Mucosa of gallbladder (tissue), 1 donor: ENCODE results near the gene PRKCB. TPM values are rescaled to one million over a fixed set of nuclear protein-coding genes. Genes with fewer than 3 reads are reported as not detected.

ENCODE experiments used
- DNase-seq: peaks from one replicate; pipeline ENCODE4 v3.0.0-alpha.2; 2020; ENCODE audit warnings: low spot score
- total RNA-seq: library from RNA; stranded (reverse); gene quantifications from one replicate; pipeline ENCODE4 v1.2.1, GENCODE V29; 2021
- donor health status: DM: no; HTN: no; CAD: no.

The PRKCB gene
- total RNA-seq, 1 donor from 2014 or later: 9.6 TPM

GRCh38 chr16:23866621-23867020, 30.8 kb downstream of the PRKCB start:
- DNase-seq: no peak

DNA sequence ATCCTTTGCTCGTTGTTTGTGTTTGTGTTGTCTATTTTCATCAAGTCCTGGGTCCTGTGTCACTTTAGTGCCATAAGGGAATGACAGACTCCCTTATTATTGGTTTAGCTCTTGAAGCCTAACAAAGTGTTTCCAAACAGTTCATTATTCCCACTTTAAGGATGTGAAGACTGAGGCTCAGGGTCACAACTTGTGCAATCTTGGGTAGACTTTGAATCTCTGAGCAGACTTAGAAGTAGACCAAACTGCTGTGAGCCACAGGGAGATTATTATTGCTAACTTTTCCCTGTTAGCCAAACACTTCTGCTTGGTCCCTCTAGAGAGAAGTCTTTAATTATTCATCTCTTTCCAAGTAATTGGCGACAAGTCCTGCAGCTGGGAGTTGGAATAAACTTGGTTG, 31.8 kb downstream of the PRKCB start:
- no peak for DNase-seq

GRCh38 chr16:23868136-23868535, 32.4 kb downstream of the PRKCB start:
- DNase-seq: no peak

- no peak for DNase-seq
These were observed 33.3 kb downstream of the PRKCB start for GRCh38 chr16:23869052-23869451.

- no peak for DNase-seq
These were observed 36.1 kb downstream of the PRKCB start for GRCh38 chr16:23871924-23872323.

- no peak for DNase-seq
These were observed 39.0 kb downstream of the PRKCB start for GRCh38 chr16:23874613-23875294.

DNA sequence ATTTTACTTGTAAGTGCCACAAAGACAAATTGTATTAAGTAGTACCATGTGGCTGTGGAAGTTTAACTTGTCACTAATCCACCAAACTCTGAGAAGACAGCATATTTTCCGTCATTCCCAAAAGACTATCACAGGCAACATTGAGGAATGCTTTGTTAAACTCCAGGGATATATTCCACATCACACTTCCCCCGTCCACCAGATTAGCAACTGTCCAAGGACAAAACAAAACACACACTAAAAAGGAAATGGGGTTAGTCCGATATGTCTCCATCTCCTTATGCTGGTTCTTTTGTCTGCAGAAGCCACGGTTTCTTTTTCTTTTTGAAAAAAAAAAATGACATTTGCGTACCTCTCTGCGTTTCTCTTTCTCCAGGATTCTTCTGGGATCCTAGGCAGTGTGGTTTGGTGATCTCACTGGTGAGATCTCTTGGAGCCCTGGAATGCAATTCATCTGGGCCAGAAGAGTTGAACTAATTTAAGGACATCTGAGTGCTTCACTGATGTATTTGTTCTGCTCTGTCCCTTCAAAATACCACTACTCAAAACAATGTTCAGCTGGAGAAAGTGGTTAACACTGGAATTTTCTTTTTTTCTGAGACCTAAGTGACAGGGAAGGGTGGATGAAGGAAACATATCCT, 40.6 kb downstream of the PRKCB start:
- no peak for DNase-seq

GRCh38 chr16:23877107-23878070, 41.6 kb downstream of the PRKCB start:
- no peak for DNase-seq

DNA sequence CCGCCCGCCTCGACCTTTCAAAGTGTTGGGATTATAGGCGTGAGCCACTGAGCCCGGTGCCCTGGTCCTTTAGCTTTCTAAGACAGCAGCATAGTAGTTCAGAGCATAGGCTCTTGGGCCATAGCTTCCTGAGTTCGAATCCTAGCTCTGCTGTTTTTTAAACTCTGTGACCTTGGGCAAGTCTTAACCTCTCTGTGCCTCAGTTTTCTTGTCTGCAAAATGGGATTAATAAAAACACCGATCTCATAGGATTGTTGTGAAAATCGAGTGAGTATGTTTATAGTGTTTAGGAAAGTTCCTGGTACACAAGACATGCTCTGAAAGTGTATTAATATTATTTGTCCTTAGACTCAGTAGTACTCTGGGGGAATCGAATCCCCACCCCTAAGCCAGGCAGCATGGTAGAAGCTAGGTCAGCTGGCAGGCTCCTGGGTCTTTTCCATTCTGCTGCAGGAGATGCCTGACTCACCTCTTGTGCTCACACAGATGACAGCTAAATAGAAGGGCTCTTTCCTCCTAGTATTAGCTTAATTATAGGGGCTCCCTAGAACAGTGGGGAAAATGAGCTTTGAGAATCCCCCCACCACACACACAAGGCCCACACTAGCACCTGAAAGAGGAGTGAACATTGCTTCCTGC, 44.1 kb downstream of the PRKCB start:
- no peak for DNase-seq

GRCh38 chr16:23889189-23889588, 53.4 kb downstream of the PRKCB start:
- no peak for DNase-seq

- no peak for DNase-seq
These were observed 58.2 kb downstream of the PRKCB start for GRCh38 chr16:23893986-23894385.

- no peak for DNase-seq
These were observed 59.3 kb downstream of the PRKCB start for GRCh38 chr16:23895052-23895451.

GRCh38 chr16:23896832-23897821, 61.3 kb downstream of the PRKCB start:
- no peak for DNase-seq

DNA sequence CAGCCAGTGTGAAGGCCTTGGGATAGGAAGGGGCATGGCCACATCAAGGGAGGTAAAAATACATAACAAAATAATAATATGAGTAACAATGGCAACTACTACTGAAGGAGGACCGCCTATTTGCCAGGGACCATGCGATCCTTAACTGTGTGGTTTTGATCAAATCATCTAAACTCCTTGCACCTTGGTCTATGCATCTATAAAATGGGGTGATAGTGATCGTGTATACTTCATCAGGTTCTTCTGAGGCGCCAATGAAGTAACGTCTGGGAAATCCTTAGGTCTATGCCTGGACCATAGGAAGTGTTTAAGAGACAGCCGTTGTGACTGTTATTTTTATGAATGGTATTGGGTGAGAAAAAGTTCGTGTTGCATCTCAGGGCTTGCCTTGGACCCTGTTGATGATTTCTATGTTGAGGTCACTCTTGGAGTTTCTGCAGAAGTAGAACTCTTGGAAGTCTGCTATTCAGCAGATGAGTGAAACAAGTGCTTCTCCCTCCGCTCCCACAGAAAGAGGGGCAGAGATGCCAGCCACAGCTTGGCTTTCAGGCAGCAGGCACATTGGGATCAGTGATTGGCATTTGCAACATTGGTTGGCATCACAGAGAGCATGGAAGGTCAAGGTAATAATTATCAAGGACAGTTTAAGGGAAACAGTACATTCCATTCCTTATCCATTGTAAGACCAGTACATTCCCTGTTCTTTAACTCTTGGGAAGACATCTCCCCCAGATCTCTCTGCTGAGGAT, 63.1 kb downstream of the PRKCB start:
- no peak for DNase-seq

- no peak for DNase-seq
These were observed 64.1 kb downstream of the PRKCB start for GRCh38 chr16:23899869-23900268.

DNA sequence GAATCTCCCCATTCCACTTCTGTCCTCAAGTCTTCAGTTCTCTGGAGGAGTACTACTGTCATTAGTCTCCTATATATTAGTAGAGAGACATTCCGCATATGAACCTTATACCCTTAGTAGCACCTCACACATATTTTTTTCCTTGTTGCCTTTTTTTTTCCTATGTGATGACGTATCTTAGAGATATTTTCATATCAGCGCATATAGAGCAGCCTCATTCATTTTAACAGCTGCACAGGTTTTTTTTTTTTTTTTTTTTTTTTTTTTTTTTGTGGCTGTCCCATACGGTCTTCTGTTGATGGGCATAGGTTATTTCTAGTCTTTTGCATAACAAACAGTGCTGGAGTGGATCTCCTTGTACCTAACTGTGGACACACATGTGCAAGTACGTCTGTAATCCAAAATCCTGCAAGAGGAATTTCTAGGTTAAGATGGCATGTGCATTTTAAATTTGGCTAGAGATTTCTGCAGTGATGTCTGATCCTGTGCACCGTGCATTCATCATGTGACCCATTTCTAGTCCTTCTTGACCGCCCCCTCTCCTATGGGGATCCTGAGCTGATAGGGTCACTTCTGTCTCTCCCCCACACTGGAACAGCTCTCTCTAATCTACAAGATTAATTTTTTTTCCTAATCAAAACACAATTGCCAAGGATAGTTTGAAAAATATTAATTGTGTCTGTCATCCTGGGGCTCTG, 64.8 kb downstream of the PRKCB start:
- no peak for DNase-seq

DNA sequence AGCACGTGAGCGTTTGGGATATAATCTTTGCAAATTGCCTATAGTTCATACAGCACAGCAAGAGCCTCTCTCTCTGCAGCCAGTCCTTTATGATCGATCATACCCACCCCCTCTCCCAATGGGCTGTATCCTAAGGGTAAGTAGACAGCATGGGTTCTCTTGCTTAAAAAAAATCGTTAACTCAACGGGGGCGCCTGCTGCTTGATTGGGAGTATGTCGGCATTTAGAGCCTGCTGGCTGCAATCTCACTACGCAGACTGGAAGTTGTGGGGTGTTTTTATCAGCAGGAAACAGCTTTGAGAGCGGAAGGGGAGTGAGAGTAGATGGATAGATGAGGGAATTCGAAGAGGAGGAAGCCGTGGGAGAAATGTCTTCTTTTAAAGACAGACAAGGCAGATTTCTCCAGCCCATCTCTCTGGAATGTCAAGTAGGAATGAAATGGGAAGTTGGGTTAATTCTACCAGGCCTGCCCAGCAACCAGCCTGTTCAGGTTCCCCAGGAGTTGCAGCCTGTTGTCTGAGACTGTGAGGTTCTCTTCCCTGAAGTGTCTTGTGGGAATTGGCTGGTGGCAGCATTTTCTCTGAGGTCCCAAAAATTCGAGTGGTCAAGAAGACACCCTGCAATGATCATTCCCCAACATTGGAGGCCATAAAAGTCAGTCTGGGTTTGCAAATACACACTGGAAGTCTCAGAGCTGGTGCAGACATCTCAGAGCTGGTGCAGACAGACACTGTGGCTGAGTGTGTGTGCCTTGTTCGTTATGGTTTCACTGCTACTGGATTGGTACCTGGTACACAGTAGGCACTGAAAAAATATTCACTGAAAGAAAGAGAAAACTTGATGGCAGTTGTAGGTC, 65.6 kb downstream of the PRKCB start:
- DNase-seq: no peak

- DNase-seq: no peak
These were observed 66.4 kb downstream of the PRKCB start for GRCh38 chr16:23902034-23902747.
